ENCODE measurements around the gene BTNL9. TPM values are rescaled to one million over a fixed set of nuclear protein-coding genes. Genes with fewer than 3 reads are reported as not detected.

The BTNL9 gene
- total RNA-seq, 1 experiment from 2014 or later: 0.96 TPM

- WGBS (ENCODE audit: extremely low coverage, insufficient read length, low lambda C conversion rate): no CpG with 5 or more reads among the region's 8 CpGs
- H3K27me3 ChIP-seq (ENCODE audit: insufficient read depth, low read length): peaks cover 45% of the 10 kb centered on the region
These were observed 20.1 kb downstream of the BTNL9 start for GRCh38 chr5:181060231-181060590.

More at GRCh38 chr5:181060231-181060590, 20.1 kb downstream of the BTNL9 start:
- no peak overlapping the region for H3K4me3 Mint-ChIP-seq
- no peak overlapping the region for H2AFZ ChIP-seq (ENCODE audit: low read length)
- no peaks in the 10 kb centered on the region for H3K9me3 ChIP-seq (ENCODE audit: control insufficient read depth, low read depth, low read length)
- H2BK20ac ChIP-seq (ENCODE audit: low read depth, low read length, poor library complexity, severe bottlenecking): no peak overlapping the region
- H2AK5ac ChIP-seq (ENCODE audit: insufficient read length, low read length): no peak overlapping the region
- H3K27me3 Mint-ChIP-seq (ENCODE audit: low read depth): peaks cover 96% of the 10 kb centered on the region
- no peak overlapping the region for H3K4ac ChIP-seq (ENCODE audit: low read depth, low read length)
- no peak overlapping the region for H4K91ac ChIP-seq (ENCODE audit: insufficient read length, low read depth, low read length)
- TF ChIP-seq CTCF (conservative IDR thresholded peaks at IDR 0.05): no peak
- H3K27ac ChIP-seq (ENCODE audit: insufficient read length, low read depth, low read length): no peak overlapping the region
- no peak overlapping the region for H2BK120ac ChIP-seq (ENCODE audit: low read depth, low read length, poor library complexity, severe bottlenecking)
- peaks cover 0 to 19% of the 10 kb centered on the region in 2 experiments; a peak in 3 of 5 replicates for H3K9me3 Mint-ChIP-seq
- H3K23me2 ChIP-seq (ENCODE audit: insufficient read length, low read depth, low read length, poor library complexity, severe bottlenecking): peaks cover 9% of the 10 kb centered on the region
- H4K20me1 ChIP-seq (ENCODE audit: control insufficient read depth, insufficient read depth, insufficient read length): no peaks in the 10 kb centered on the region
- H3K14ac ChIP-seq (ENCODE audit: insufficient read depth, low read length): no peak overlapping the region
- H3K79me1 ChIP-seq (ENCODE audit: insufficient read depth, low read depth, low read length, poor library complexity, severe bottlenecking): no peaks in the 10 kb centered on the region
- H3K27ac Mint-ChIP-seq: no peak overlapping the region
- no peak for DNase-seq
- H3K23ac ChIP-seq (ENCODE audit: insufficient read length, low read depth, low read length): no peak overlapping the region
- H3K79me2 ChIP-seq (ENCODE audit: insufficient read depth, low read length): no peaks in the 10 kb centered on the region
- H4K8ac ChIP-seq (replicated peaks; ENCODE audit: insufficient read length, low read depth, low read length): no peak overlapping the region
- H2BK15ac ChIP-seq (ENCODE audit: low read depth, low read length): no peak overlapping the region
- H3K56ac ChIP-seq (ENCODE audit: insufficient read length, low read depth, low read length): no peak overlapping the region
- H4K5ac ChIP-seq (ENCODE audit: insufficient read length, low read depth, low read length): no peak overlapping the region
- peaks cover 8 to 10% of the 10 kb centered on the region in 2 experiments for H3K4me1 Mint-ChIP-seq
- H3K4me1 ChIP-seq (ENCODE audit: insufficient read depth, low read length): 0 out of 2 replicates have a peak, but pooled peaks cover 2% of the 10 kb centered on the region
- H3K9ac ChIP-seq (ENCODE audit: extremely low read depth, insufficient read length, low read length): no peak overlapping the region
- H3K18ac ChIP-seq (ENCODE audit: insufficient read length, low read depth, low read length): no peak overlapping the region
- H2BK5ac ChIP-seq (ENCODE audit: insufficient read length, low read length): no peak overlapping the region
- peaks cover 0 to 1% (median 0%) of the 10 kb centered on the region in 3 experiments; a peak in 1 of 7 replicates for H3K36me3 Mint-ChIP-seq (ENCODE audit: insufficient read depth in 1 of 3, low read depth in 3 of 3)
- peak overlapping the region; percentile 45 for H3K4me2 ChIP-seq (ENCODE audit: insufficient read depth, insufficient read length, low read length)
- no peak overlapping the region for H2BK12ac ChIP-seq (ENCODE audit: insufficient read length, low read depth, low read length)
- H3T11ph ChIP-seq (ENCODE audit: low read length): no peak overlapping the region
